NCI-H1105 (cell line): Measurements from ENCODE around the gene GATA6.

Experiments
- DNase-seq: peaks from one replicate; lab custom pipeline; 2025; lab: John Stamatoyannopoulos, UW

Gene GATA6

DNA sequence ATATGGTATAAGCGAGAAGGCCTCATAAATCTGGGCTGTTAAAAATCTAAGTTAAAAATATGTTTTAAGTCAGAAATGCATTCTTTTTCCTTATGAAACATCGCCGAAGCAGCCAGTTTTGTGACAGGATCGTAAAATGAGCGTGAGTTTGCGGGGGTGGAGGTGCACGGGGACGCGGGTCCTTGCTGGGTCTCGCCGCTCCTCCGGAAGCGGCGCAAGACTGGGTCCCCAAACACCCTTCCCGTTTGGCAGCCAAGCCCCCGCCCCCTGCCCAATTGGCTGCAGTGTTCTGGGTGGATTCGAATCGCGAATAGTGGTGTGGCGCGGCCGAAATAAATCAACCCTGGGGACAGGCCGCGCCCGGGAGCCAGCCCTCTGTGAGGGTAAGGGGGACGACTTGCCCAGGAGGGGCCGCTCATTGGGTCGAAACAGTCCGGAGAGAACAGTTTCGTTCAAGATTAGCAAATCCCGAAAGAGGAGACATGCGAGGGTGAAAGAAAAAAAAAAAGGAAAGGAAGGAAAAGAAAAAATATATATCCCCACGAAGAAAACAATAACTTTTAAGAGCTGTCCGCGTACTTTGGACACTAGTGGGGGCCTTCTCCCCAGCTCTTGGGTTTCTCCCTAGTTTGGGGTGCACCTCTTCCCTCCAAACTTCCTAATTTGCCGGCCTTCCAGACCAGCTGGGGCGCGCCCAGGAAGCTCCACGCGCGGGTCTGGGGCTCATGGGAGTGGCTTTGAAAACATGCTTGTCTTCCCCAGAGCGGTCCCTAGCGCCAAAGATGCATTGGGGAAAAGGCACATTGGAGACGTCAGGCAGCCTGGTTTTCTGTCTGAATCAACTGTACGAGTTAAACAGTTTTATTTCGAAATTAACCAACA lies 3.1 kb upstream of the GATA6 start:
- no peak for DNase-seq

GRCh38 chr18:22167091-22167470 lies 2.3 kb upstream of the GATA6 start:
- DNase-seq = no peak

DNA sequence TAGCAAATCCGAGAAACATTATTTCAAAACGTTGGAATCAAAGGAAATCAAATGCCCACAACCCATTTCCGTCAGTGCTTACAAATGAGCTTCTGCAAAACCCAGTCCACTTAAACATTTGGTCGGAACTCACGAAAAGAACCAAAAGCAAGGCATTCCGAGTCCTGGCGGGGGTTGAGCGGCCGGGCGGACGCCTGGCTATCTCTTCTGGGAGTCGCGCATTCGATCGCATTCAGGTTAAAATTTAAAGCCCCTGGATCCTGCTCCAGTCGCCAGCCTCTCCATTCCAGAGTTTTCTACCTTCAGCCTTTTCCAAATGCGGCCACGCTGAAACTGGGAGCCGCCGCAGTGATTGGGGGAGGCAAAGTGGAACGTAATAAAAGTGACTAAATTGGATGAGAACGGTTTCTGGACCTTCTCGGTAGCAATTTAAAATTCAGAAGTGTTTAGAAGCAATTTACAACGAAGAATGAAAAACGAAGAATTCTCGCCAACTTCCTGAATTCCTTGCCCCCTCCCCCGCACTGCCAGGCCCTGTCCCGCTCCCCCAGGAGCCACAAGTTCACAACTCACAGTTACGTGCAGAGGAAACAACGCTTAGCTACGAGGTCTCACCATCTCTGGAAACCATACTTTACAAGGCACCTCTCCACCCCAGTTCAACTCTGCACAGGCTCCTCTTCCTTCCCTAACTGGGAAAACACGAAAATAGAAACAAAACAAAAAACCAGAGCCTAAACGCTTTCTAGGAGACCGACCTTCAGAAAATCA lies 1.7 kb upstream of the GATA6 start:
- no peak for DNase-seq

DNA sequence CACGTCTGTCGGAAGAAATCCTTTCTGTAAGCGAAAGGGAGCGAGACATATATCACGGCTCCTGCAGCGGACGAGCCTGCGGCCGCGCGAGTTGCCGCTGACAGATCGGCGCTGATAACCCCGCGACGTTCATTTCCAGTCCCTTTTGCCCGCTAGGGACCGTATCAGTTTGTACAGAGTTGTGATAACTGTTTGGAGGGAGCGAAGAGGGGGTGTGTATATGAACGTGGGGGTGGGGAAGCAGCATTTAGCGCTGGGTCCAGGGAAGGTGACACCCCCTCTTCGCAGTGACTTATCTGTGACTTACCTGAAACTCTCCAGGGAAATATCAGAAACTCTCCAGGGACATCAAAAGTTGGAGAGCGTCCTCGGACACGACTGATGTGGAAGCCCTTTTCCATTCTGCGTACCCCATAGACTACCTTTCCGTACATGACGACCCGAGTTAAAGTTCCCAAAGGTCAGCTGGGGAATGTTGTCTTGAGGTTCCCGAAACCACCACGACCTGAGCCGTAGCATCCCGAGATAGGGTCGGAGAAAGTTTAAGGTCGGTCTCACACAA lies 948 bp upstream of the GATA6 start:
- peak; percentile 43 for DNase-seq

- DNase-seq = peak; percentile 41
These were observed 566 bp downstream of the GATA6 start for GRCh38 chr18:22169889-22170420.

DNA sequence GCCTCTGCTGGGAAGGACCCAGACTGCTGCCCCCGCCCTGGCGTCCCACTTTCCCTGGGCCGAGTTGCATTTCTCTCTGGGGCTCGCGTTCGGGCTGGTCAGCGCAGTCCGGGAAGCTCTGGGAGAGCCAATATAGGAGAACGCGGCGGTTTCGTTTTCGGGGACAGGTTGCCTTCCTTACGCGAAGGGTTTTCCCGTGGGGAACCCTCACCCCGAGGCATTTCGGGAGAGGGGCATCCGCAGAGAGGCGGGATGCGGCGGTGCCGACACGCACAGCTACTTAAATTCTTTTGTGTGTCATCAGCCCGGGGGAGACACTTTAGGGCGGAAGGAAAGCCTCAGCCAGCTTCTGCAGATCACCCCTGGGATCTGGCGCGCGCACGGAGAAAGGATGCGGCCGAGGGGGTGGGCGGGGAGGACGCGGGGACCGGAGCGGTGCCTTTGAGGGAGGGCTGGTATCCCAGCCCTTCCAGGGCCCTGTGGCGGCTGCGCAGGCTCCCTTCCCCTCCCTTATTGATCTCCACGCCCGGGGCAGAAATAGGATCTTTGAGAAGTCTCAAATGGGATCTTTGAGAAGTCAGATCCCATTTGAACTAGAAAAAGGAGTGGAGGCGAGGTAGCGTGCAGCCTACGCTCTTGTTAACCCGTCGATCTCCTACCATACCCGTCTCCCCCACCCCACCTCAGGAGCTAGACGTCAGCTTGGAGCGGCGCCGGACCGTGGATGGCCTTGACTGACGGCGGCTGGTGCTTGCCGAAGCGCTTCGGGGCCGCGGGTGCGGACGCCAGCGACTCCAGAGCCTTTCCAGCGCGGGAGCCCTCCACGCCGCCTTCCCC lies 1.2 kb downstream of the GATA6 start:
- peak; percentile 21 for DNase-seq

DNA sequence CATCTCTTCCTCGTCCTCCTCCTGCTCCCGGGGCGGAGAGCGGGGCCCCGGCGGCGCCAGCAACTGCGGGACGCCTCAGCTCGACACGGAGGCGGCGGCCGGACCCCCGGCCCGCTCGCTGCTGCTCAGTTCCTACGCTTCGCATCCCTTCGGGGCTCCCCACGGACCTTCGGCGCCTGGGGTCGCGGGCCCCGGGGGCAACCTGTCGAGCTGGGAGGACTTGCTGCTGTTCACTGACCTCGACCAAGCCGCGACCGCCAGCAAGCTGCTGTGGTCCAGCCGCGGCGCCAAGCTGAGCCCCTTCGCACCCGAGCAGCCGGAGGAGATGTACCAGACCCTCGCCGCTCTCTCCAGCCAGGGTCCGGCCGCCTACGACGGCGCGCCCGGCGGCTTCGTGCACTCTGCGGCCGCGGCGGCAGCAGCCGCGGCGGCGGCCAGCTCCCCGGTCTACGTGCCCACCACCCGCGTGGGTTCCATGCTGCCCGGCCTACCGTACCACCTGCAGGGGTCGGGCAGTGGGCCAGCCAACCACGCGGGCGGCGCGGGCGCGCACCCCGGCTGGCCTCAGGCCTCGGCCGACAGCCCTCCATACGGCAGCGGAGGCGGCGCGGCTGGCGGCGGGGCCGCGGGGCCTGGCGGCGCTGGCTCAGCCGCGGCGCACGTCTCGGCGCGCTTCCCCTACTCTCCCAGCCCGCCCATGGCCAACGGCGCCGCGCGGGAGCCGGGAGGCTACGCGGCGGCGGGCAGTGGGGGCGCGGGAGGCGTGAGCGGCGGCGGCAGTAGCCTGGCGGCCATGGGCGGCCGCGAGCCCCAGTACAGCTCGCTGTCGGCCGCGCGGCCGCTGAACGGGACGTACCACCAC lies 2.1 kb downstream of the GATA6 start:
- DNase-seq = no peak

DNA sequence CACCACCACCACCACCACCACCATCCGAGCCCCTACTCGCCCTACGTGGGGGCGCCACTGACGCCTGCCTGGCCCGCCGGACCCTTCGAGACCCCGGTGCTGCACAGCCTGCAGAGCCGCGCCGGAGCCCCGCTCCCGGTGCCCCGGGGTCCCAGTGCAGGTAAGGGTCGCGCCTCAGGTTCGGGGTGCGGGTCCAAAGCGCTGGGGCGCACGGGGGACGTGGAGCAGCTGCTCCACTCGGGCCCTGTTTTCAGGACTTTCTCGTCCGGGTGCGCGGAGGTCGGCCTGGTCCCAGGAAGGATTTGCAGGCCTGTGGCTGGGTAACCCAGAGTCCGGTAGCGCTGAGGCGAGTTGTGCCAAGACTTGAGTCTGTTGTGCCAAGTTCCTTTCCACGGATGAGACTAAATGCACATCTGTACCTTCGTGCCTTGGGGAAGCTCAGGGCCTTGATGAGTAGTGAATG lies 2.8 kb downstream of the GATA6 start:
- no peak for DNase-seq

DNA sequence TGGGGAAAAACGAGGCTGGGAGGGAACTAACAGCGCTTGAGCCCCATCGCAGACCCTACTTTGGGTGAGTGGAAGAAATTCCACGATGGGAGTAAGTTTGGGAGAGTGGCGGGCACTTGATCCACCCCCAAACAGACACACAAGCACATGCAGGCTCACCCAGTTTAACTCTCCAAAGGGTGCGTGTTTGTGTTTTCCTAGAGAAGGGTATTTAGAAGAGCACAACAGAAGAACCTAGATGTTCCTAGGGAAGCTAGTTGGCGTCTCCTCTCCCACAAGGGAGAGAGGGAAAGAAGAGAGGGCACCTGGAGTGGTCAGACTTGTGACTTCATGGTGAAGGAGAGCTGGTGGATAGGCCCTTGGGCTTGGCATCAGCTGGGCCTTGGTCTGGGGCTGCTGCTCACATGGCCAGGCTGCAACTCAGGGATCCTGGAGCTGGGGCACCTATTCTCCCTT lies 3.2 kb downstream of the GATA6 start:
- no peak for DNase-seq

GRCh38 chr18:22173221-22173927 lies 4.0 kb downstream of the GATA6 start:
- DNase-seq = no peak

- no peak for DNase-seq
These were observed 4.5 kb downstream of the GATA6 start for GRCh38 chr18:22173928-22174301.

GRCh38 chr18:22174341-22175145 lies 5.2 kb downstream of the GATA6 start:
- no peak for DNase-seq

DNA sequence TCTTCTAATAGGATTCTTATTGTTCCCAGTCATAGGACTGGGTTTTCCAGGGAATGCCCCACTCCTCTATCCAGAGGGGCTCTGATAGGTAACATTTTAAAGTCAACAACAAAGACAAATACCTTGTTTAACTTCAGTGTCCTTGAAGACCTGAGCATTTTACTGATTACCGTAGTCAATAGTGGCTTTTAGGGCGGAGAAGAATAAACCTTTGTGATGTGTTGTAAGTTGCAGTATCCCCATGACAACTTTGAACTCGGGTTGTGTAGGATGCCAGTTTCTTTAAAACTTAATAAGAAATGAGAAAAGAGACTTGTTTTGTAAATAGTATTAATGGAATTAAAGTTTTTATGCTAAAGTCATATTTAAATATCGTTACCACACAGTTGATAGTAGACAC lies 6.0 kb downstream of the GATA6 start:
- DNase-seq = no peak

- no peak for DNase-seq
These were observed 7.3 kb downstream of the GATA6 start for GRCh38 chr18:22176420-22177326.

GRCh38 chr18:22177327-22177871 lies 8.0 kb downstream of the GATA6 start:
- no peak for DNase-seq

- DNase-seq = no peak
These were observed 9.8 kb downstream of the GATA6 start for GRCh38 chr18:22179174-22179573.

- DNase-seq = no peak
These were observed 10.2 kb downstream of the GATA6 start for GRCh38 chr18:22179631-22180030.

DNA sequence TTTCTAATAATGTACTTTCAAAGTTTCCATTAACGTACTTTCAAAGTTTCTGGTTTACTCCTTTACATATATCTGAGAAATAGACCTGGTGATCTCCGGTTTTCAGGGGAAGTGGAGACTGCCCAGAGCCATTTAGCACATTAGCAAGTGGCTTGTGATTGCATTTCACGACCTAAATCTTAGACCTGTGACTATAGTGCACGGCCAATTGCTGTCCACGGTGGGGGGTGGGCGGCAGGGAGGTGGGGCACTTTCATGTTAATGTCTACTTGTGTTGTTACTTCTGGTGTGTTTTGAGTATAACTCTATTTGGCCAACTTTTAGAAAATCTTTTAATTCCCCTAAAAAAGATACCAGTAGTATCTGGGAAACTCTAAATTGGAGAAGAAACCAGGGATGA lies 11.3 kb downstream of the GATA6 start:
- DNase-seq = no peak
